ENCODE measurements around the gene CSRNP2. TPM values are rescaled to one million over a fixed set of nuclear protein-coding genes. Genes with fewer than 3 reads are reported as not detected.
"Not testable (repeated sequence)": the region's sequence is repeated elsewhere in the genome, so short reads cannot be mapped to it uniquely, and the experiment has no call there.

The CSRNP2 gene
- total RNA-seq, 2 donors from 2014 or later = 19.2 to 19.9 TPM

DNA sequence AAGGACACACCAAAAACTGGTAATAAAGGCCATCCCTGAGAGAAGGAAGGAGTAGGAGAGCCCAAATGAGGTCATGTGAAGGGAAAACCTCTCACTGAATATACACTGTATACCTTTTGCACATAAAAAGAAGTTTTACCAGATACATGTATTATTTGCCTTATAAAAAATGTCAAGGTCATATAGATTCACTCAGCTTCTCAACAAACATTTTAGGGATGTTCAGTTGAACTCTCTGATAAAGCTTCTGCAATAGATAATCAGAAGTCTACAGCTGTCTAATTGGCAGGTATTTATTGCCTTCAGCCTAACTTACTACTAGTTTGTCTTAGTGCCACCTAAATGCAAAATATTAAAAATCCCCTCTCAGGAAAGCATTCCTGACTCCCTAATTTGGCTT, 65.9 kb downstream of the CSRNP2 start:
- no peaks in the 10 kb centered on the region for H3K9me3 ChIP-seq (ENCODE audit: control insufficient read depth, low read length, poor library complexity, severe bottlenecking)
- Mint-ChIP-seq H3K36me3 (ENCODE audit: low read depth) (no peaks in the 10 kb centered on the region), H3K27ac (no peak overlapping the region), H3K27me3 (no peaks in the 10 kb centered on the region), H3K4me1 (peaks cover 19% of the 10 kb centered on the region), H3K4me3 (no peak overlapping the region)
- ATAC-seq = no peak
- no peak for DNase-seq

DNA sequence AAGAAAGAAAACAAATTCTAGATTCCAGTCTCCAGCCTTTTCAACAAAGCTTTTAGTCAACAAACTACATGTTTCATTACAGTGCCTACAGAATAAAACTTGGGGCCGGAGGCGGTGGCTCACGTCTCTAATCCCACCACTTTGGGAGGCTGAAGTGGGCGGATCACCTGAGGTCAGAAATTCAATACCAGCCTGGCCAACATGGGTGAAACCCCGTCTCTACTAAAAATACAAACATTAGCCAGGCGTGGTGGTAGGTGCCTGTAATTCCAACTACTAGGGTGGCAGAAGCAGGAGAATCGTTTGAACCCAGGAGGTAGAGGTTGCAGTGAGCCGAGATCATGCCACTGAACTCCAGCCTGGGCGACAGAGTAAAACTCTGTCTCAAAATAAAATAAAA, 68.9 kb downstream of the CSRNP2 start:
- H3K27me3 Mint-ChIP-seq = not testable (repeated sequence)

DNA sequence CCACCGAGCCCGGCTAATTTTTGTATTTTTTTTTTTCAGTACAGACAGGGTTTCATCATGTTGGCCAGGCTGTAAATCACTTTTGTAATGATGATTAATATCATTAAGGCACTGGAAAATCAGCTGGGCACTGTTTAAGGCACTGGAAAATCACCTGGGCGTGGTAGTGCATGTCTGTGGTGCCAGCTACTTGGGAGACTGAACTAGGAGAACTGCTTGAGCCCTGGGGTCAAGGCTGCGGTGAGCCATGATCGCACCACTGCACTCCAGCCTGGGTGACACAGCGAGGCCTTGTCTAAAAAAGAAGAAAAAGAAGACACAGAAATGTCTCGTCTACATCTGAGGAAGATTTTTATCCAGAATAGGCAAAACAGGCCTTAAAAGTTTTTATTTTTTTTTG, 70.0 kb downstream of the CSRNP2 start:
- H3K9me3 ChIP-seq (ENCODE audit: control insufficient read depth, low read length, poor library complexity, severe bottlenecking) = no peaks in the 10 kb centered on the region
- H3K27ac Mint-ChIP-seq = peak overlapping the region; percentile 61
- no peaks in the 10 kb centered on the region for H3K27me3 Mint-ChIP-seq
- H3K36me3 Mint-ChIP-seq (ENCODE audit: low read depth) = no peaks in the 10 kb centered on the region
- H3K4me3 Mint-ChIP-seq = no peak overlapping the region
- no peak for ATAC-seq
- DNase-seq = no peak
- H3K4me1 Mint-ChIP-seq = peaks cover 20% of the 10 kb centered on the region

More for the DNA sequence above, 68.9 kb downstream of the CSRNP2 start:
- not testable (repeated sequence) for H3K9me3 ChIP-seq (ENCODE audit: control insufficient read depth, low read length, poor library complexity, severe bottlenecking); DNase-seq; H3K36me3 Mint-ChIP-seq (ENCODE audit: low read depth); H3K4me3 Mint-ChIP-seq; H3K27ac Mint-ChIP-seq; ATAC-seq
- H3K4me1 Mint-ChIP-seq = peaks cover 16% of the 10 kb centered on the region

DNA sequence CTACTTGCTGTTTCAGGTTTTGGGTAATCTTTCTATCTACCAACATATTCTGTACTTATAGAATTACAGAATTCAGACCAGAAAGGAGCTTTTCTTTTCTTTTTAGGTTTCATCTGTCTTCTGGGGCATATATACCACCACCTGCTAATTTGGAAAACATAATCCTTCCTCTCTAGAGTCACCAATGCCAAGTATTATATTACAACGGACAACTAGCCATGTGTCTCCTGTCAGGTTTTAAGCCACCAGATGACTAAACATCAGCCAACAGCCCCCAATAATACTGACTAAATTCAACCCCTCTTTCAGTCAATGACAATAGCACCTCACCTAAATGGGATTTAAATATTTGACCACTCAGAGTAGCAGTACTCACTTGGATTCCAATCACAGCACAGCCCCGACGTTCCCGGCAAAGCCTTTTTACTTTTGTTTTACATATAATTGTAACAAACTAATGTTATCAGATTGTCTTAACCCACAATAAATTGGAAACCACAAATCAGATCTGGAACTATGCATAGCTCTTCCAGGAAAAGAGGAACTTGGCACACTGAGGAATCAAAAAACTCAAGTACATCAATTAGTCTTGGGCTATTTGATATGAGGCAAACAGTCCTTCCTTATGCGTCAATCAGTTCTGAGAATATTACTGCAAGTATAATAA, 70.7 kb downstream of the CSRNP2 start:
- Mint-ChIP-seq H3K4me1 (peaks cover 20% of the 10 kb centered on the region), H3K27me3 (no peaks in the 10 kb centered on the region), H3K4me3 (peak overlapping the region; percentile 58), H3K27ac (peak overlapping the region; percentile 61), H3K36me3 (ENCODE audit: low read depth) (no peaks in the 10 kb centered on the region)
- no peak for DNase-seq
- no peak for ATAC-seq
- H3K9me3 ChIP-seq (ENCODE audit: control insufficient read depth, low read length, poor library complexity, severe bottlenecking) = no peaks in the 10 kb centered on the region

DNA sequence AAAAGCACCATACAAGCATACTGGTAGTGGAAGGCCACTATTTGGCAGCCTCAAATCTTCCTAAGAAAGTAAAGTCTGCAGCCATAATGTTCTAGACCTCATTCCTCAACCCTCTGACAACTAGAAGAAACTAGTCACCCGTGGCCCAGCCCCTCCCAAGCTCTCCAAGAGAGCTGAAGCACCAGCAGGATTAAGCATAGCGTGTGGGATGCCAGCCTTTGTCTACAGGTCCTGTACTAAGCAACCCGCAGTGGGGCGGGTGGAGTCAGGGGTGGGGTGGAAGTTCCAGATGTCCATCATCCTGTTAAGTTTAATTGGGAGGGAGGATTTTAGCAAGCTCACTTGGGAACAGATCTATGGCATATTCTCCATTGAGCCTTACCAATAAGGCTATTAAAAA, 71.4 kb downstream of the CSRNP2 start:
- H3K4me3 Mint-ChIP-seq = no peak overlapping the region

More for the DNA sequence above, 71.4 kb downstream of the CSRNP2 start:
- H3K9me3 ChIP-seq (ENCODE audit: control insufficient read depth, low read length, poor library complexity, severe bottlenecking) = no peaks in the 10 kb centered on the region
- no peaks in the 10 kb centered on the region for H3K36me3 Mint-ChIP-seq (ENCODE audit: low read depth)
- ATAC-seq (no peak), DNase-seq (no peak)
- H3K27me3 Mint-ChIP-seq = no peaks in the 10 kb centered on the region
- H3K4me1 Mint-ChIP-seq = peaks cover 17% of the 10 kb centered on the region
- no peak overlapping the region for H3K27ac Mint-ChIP-seq

Other genes starting within 250 kb of the CSRNP2 start
- gene TMPRSS12, start 240.7 kb downstream of the CSRNP2 start, total RNA-seq = not detected
- not detected for gene HIGD1C, start 131.1 kb downstream of the CSRNP2 start, total RNA-seq
- 10 to 100 TPM; 47.6 to 51.5 TPM for gene SLC11A2, start 57.2 kb downstream of the CSRNP2 start, total RNA-seq
- gene LETMD1, start 35.3 kb downstream of the CSRNP2 start, total RNA-seq = 10 to 100 TPM; 56.2 to 56.6 TPM
- gene TFCP2, start 89.5 kb upstream of the CSRNP2 start, total RNA-seq = 10 to 100 TPM; 15.7 to 20.5 TPM
- gene POU6F1, start 134.5 kb upstream of the CSRNP2 start, total RNA-seq = 10 to 100 TPM; 22.5 to 32.8 TPM
- gene DAZAP2, start 155.2 kb upstream of the CSRNP2 start, total RNA-seq = 100 to 1,000 TPM; 273 to 335 TPM
- gene SMAGP, start 186.8 kb upstream of the CSRNP2 start, total RNA-seq = 1 to 10 TPM; 1.9 to 3.4 TPM
- gene BIN2, start 240.6 kb upstream of the CSRNP2 start, total RNA-seq = 100 to 1,000 TPM; 216 to 233 TPM